CD4-positive, alpha-beta T cell treated with Interleukin-6 at 100 ng/mL for 8 hours (primary cell): Measurements from ENCODE around the gene PDE4D.

Experiments used
- DNase-seq: peaks from one replicate; pipeline ENCODE4 v3.0.0-alpha.2; 2020; ENCODE audit warnings: mixed read lengths, low spot score

PDE4D gene

DNA sequence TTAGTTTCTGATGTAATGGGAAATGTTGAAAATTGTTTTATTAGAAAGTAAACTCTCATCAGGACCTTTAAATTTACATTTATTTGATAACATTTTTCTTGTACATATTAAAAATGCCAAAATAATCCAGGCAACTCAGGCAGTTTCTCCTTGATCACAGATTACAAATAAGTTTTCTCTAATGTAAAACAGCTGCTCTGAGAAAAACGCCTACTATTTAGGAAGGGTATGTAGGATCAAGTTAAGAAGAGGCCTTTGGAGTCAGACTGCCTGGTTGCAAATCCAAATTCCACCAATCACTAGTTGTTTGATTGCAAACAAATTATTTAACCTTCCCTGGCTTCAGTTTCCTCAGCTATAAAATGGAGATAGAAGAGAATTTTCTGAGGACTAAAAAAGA is 610.8 kb downstream of the PDE4D start:
- DNase-seq, result no peak

DNA sequence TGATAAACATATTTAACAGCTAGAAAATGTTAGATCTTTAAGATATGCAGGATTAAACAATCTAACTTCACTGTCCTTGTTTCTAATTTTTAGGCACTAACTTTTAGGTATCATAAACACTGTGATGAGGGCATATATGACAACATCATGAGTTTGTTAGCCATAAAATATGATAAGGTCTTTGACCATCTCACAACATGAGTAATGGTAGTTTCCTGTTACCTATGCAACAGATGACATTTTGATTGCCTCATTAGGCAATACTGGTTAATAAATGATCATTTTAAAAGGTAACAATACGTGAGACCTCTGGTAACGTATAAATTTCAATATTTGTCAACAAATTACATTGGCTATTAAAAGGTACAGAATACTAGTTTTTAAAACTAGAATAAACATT is 613.5 kb downstream of the PDE4D start:
- no peak for DNase-seq

DNA sequence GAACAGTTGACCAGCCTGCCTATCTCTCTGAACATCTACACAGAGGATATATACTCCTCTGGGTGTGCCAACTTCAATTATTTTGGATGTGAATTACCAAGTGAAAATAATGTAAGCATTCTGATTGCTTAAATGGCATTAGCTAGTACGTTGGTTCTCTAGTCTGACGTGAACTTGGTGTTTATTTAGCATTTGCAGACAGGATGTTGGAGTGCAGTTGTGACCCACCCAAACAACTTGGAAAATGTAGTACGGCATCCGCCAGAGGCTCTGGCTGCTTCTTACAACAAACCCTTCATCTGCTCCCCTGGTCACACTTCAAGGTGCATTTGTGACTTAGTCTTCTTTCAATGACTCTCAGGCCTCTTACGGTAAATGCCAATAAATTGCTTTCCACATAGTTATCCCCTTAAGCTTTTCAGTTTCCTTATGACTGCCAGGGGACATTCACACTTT is 616.6 kb downstream of the PDE4D start:
- DNase-seq, result no peak

DNA sequence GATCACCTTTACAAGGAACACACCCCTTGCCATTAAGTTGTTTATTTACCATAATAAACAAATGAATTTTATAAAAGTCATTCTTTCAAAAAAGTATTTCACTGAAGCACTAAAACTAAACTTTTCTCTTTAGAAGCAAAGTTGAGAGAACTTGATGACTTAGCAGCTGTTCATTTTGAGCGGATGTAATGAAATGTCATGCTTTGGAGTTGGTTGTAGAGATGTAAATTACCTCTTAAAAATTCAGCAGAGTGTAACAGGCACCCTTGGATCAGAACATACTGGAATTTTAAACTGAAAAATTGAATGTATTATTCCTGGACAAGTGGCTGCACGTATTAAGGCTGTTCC is 617.2 kb downstream of the PDE4D start:
- no peak for DNase-seq

DNA sequence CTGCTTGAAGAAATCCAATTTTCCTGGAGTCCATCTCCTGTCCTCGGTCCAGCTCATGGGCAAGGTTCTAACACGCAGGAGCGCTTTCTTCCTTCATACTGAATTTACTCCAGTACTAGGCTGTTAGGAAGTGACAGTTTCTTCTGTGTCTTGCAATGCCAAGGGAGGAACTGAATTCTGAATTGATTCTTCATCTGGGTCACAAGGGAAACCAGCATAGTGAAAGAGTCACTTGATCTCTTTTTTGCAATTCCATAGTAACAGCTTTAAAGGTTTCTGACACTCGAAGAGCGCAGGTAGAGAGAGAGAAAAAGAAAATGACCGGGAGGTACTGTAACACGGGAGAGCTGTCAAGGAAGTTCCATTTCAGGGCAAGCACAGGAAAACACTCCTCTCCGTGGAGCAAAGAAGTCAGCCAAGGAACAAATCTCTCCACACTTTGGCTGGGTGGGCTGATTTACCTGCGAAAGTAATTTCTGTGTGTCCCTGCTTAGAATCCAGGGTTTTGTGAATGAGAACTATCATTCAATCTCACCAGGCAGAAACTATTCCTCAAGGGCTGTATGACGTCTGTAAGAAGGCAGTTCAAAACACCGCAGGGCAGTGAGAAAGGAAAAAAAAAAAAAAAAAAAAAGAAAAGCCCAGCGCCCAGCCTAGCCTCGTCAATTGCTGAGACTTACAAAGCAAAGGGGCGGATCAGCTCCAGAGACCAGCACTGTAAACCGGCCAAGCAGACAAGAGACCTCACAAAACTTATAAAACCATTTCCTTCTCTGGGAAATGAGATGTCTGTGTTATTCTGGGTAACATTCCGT is 617.8 kb downstream of the PDE4D start:
- no peak for DNase-seq

DNA sequence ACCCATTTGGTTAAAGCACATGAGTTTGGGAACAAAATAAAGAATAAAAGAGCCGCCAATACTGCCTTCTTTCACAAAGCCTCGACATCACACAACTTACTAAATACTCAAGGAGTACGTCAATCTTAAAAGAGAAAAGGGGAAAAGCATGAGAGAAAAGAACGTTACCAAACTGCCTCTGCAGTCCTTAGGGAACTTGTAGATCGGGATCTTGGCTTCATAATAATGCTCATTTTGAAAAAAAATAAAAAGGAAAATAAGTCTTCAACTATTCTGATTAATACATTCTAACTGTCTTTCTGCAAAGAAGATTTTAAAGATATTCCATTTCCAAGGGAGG is 618.4 kb downstream of the PDE4D start:
- no peak for DNase-seq

DNA sequence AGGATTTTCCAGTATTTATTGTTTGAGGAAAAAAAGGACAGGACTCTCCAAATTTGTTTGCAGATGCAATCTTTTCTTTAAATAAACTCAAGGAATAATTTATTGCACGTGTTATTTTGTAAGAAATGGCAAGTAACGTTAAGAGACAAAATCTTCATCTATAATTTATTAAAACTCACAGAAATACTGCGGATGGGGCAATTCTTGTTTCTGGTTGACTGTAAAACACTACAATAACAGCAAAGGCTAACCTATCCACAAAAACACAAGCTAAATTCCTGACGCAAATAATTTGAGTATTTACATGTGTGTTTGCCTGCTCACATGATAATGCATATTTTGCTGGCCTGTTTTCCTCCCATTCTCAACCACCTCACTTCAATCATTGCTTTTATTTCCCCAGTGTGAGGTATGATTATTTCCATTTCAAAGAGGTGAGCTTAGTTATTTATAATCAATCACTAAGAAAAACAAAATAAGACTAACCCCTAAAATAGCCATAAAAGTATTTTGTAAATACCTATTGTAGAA is 619.4 kb downstream of the PDE4D start:
- DNase-seq, result no peak

DNA sequence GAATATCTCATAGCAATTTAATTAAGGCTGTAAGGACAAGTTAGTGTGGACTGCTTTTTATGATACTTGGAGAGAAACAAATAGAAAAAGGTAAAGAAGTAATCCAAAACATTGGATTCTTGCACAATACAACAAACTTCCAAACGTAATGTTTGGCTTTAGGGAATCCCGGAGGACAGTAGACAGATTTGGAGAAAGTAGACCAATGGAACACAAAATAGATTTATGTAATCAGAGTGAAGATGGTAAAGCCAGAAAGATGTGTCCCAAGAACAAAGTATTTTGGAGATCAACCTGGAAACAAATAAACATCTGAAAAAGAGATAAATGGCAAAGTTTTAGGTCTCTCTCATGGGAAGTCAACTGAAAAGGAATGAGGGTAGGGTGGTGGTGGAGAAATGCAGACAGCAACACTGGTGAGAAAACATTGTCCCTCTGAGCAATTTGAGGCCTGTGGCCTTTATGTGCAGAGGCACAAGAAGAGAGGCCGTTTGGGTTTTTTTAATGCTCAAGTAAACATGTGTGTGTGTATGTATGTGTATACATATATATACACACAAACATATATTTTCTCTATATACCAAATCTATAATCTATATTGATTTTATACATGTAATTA is 620.6 kb downstream of the PDE4D start:
- no peak for DNase-seq

DNA sequence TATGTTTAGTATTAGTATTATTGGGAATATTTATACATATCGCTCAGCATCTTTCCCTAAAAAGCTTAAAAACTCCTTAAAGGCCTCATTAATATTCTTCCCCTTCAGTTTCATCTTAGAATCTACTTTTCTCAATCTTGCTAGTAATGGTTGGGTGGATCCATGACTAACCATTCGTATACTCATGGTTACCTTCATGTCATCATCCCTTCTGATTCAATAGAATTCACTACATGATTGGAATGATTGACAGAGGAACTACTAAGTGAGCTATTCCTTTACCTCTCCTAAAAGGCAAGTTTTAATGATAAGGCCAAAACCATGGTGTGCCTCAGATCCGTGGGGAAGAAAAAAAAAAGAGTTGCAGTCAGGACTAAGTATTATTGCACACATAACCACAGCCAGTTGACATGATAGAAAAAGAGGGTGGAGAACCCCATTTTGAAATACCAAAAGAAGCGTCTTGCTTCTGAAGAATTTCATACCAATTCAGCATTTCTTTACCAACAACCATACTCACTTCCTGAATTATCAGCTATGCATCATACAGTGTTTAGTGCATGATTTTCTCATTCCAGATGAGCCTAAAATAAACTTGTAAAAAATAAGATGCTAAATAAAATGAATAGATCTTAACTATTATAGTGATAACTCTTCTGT is 624.6 kb downstream of the PDE4D start:
- DNase-seq, result no peak

DNA sequence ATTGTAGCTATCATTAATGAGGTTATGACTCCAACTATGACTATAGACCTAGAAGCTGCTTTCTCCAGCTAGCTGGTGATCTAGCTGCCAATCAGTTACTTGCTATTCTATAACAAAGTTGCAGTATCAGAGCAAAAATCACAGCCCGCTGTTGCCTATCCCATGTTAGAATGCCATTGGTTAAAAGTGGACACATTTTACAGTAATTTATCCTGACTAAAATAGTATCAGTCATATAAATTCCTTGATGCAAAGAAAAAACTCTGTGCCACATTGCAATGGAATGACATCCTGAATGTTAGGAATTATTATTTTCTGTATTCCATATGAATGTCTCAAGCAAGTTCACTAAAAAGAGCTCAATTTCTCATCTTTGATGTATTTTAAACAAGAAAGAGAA is 626.5 kb downstream of the PDE4D start:
- no peak for DNase-seq

DNA sequence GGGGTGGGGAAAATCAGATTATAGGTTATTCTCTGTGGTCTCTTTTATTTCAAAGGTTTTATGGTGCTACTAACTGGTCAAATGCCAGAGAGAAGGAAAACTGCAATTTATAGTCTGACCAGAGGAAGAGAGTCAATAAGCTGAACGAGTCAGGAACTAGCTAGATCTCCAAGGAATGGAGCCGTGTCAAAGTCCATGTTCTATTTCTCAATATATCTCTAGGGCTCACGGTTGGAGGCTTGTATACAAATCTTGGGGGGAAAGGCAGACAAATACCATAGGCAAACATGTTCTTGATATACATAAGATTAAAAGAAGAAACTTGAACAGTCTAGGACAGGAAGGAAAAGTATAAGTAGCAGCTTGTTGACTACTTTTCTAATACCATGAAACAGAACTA is 627.1 kb downstream of the PDE4D start:
- DNase-seq, result no peak

DNA sequence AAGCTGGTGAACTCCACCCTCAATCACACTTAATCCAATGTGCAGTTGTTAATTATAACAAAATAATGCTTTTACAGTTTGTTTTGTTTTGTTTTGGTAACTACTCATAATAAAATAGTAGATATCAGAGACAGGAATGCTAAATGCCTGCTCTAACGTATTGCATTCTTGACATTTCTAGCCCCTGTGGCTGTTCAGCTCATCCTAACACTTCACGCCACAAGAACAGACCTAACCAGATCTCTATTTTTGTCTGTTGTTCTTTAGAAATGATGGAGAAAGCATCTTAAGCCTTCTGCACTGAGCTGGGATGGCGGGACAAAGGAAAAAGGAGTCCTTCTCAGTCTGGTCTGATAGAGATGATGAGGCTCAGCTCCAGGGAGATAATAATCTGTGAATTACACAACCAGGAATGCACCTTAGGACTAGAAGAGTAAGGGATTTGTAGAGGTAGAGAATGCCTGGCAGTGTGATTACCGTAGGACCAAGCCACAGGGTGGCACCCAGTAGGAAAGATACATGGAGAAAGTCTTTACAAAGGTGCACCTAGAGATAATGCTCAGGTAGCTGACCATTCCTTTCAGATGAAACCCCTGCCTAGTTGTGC is 628.8 kb downstream of the PDE4D start:
- DNase-seq, result no peak

DNA sequence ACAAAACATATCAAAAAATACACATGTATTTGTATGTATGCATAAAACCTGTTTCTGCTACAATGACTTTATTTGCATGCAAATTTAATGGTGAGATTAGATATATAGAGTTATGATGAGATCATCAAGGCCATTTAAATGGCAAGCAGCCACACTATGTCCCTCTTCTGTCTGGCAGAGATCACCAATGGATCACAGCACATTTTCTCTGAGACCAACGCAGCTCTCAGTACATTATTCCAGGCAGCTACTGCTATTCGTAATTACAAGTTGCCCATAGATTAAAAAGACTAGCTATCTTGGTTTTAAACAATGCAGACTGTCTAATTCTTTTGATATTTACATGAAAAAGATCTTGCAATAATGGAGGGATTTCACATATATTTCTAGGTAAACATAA is 629.5 kb downstream of the PDE4D start:
- no peak for DNase-seq

DNA sequence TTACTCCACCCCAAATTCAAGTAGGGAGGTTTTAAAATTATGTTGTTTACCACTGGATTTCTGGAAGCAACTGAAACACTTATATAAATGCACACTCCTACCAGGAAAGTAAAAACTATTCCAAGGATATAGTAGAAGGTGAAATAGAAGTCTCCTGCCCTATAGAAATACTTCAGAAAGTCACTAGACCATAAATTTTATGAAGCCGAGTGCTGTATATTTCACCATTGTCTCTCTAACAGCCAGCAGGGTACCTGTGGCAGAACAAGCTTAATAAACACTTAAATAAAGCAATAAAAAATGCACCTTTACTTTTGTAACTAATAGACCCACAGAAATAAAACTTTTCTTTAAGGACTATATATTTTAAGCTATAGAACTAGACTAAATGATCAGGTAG is 631.6 kb downstream of the PDE4D start:
- DNase-seq, result no peak

DNA sequence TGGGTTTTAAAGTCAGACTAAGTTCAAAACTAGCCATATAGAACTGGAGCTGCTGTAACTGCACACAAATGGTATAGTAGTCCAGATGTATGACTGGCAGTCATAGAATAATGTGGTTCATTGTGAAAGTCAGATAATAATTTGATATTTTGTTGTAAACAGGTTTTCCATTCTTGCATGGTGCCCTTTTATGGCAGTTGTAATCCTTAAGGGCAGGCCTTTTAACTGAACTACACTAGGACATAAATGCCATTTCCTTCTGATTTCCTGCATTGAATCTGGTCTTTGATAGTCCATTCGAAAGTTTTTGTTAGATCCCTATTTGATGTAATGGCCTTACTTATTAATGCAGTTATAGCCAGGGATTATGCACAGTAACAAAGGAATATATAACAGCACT is 632.6 kb downstream of the PDE4D start:
- no peak for DNase-seq

DNA sequence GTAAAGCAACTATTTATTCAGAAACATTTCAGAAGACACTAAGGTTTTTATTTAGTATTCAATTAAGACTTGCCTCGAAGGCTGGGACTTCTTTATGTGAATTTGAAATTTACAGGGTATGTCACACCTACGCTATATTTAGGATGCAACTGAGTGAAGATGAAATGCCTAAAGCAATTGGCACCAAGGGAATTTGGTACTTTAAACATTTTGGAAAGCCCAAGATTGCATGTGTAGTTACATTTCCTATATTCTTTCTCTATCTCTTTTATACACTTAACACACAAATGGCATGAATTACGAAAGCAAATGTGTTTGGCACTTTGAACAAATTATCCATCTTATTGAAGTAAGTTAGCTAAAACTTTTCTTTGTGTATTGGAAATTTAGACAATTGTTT is 633.3 kb downstream of the PDE4D start:
- no peak for DNase-seq

DNA sequence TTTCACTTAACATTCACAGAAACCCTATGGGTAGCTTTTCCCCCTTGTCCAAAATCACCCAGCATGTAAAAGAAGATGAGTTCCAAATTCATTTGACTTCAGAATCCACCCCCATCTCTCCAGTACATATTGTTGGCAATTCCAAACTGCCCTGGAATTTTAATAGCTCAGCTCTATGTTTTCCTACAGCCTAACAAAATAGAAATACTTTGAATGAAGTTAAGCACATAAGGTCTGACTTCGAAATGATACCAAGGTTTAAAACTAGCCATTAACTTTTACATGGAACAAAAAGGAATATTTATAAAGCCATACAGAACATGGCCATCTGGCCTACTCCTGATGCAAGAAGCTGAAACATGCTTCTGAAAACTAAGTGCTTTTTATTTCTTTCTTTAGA is 634.3 kb downstream of the PDE4D start:
- no peak for DNase-seq

DNA sequence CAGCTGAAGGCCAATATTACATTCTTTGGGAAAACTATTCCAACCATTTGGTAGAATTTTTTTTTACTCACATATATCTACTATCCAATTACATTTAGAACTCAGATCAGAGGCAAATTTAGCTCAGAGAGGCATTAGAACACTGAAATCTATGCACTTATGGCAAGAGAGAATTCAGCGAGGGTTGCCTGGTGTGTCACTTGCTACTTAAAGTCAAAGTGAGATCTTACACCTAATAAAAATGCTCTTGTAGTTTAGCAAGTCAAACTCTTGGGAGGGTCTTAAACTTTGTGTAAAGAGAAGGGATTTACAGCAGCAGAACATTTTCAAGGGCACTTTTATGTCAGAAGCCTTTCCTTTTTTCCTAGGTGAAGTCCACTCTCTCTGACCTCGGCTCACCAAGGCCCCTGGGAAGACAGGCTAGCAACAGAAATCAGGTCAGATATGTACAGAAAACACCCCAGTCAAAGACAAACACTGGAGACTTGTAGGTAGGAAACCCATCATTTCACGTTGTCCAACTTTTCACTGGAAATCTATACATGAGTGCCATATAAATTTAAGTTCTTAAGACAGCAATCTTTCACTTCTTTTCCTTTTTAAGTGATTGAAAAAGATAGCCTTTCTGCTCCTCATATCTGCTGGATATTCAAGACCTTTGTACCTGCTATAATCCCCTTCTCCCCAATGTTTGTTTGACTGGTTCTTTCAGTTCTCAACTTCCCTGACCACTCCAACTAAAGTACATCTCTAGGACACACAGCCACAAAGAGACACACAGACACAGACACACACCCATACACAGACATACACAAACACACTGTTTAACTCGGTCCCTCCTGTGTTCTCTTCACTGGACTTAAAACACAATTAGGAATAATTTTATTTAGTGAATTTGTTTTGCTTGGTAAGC is 635.8 kb downstream of the PDE4D start:
- no peak for DNase-seq

DNA sequence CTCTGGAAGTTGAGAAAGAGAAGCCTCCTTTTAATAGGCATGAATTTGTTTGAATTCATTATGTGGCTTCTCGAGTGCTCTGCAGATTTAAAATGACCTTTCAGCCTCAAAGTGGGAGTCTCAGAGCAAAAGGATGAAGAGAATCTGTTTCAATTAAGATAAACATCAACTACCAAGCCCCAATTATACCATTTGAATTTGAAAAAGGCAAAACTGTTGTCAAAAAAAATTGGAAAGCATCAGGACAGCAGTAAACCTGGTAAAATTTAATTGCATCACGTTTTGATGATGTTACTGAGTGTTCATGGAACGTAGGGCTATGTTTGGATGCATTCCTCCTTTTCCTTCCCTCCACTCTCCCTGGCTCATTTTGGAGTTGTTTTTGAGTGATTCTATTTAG is 637.2 kb downstream of the PDE4D start:
- no peak for DNase-seq

DNA sequence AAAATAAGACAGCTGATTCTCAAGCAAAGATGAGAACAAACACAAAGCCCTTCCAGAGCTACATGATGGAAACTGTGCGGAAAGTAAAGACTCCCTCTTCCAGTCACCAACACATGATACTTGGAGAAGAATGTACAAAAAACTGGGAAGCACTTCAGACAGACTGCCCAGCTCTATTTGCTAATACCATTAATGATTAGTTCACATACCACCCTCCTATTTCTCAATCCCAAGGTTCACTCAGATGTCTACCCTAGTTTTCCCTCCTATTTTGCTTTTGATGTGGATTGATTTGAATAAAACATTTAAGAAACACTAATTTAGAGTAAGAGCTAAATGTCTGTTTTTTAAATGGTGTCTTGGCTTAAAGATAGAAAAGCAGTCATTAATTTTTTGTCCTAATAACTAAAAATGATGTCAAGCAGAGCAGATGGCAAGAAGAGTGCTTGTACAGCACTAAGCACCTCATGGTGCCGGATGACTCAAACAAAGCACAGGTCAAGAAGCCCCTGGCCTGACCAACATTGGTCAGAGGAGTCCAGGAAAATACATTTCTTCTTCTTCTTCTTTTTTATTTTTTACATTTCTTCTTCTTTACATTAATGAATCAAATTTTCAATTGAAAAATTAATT is 639.4 kb downstream of the PDE4D start:
- no peak for DNase-seq

DNA sequence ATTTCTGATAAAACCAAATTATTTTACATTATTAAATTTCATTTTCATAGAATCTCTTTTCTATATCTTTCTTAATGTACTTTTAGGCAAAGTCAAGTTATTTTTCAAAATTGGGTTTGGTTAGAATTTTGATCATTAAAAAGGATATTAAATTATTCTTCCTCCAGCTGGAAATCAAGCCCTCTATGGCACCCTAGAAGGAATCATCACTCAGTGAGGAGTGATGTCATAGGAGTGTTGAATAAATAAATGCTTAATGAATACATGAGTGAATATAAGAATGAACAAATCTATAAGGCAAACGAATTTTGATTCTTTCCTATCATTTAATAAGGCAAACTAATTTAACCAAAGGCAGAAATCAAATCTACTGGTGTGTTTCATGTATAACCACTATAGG is 639.9 kb downstream of the PDE4D start:
- no peak for DNase-seq
